IPS-18c (cell line): ENCODE results near the gene TTBK2.

ENCODE experiments used
- H3K4me3 ChIP-seq: 2 replicates; pipeline ENCODE4 v1.7.0; 2013; ENCODE audit warnings: low read depth, mild to moderate bottlenecking, low read length, moderate library complexity; ENCODE audit not compliant: insufficient read depth
- H3K9me3 ChIP-seq: one replicate; pipeline ENCODE4 v1.6.1; 2013; ENCODE audit warnings: mild to moderate bottlenecking, low read length, moderate library complexity; ENCODE audit not compliant: control insufficient read depth, insufficient read depth

The TTBK2 gene

GRCh38 chr15:42858540-42858939, 62.0 kb downstream of the TTBK2 start:
- Histone ChIP-seq H3K4me3 (no peak overlapping the region), H3K9me3 (no peaks in the 10 kb centered on the region)

GRCh38 chr15:42854576-42854975, 66.0 kb downstream of the TTBK2 start:
- no peaks in the 10 kb centered on the region for H3K9me3 ChIP-seq
- H3K4me3 ChIP-seq, result no peak overlapping the region

GRCh38 chr15:42849836-42850235, 70.7 kb downstream of the TTBK2 start:
- H3K4me3 ChIP-seq, result no peak overlapping the region
- H3K9me3 ChIP-seq, result no peaks in the 10 kb centered on the region

GRCh38 chr15:42848846-42849245, 71.7 kb downstream of the TTBK2 start:
- H3K9me3 ChIP-seq, result no peaks in the 10 kb centered on the region
- no peak overlapping the region for H3K4me3 ChIP-seq

- H3K4me3 ChIP-seq, result no peak overlapping the region
- no peaks in the 10 kb centered on the region for H3K9me3 ChIP-seq
These were observed 73.9 kb downstream of the TTBK2 start for GRCh38 chr15:42846647-42847046.

- H3K4me3 ChIP-seq, result no peak overlapping the region
- no peaks in the 10 kb centered on the region for H3K9me3 ChIP-seq
These were observed 75.0 kb downstream of the TTBK2 start for GRCh38 chr15:42845581-42845980.

GRCh38 chr15:42843699-42844098, 76.9 kb downstream of the TTBK2 start:
- H3K9me3 ChIP-seq, result no peaks in the 10 kb centered on the region
- no peak overlapping the region for H3K4me3 ChIP-seq

GRCh38 chr15:42836251-42836650, 84.3 kb downstream of the TTBK2 start:
- Histone ChIP-seq H3K9me3 (peaks cover 2% of the 10 kb centered on the region), H3K4me3 (no peak overlapping the region)

GRCh38 chr15:42832576-42832975, 88.0 kb downstream of the TTBK2 start:
- Histone ChIP-seq H3K9me3 (no peaks in the 10 kb centered on the region), H3K4me3 (no peak overlapping the region)

- no peaks in the 10 kb centered on the region for H3K9me3 ChIP-seq
- H3K4me3 ChIP-seq, result no peak overlapping the region
These were observed 94.2 kb downstream of the TTBK2 start for GRCh38 chr15:42826251-42826890.

GRCh38 chr15:42825599-42825998, 95.0 kb downstream of the TTBK2 start:
- Histone ChIP-seq H3K4me3 (no peak overlapping the region), H3K9me3 (no peaks in the 10 kb centered on the region)

GRCh38 chr15:42820811-42821210, 99.8 kb downstream of the TTBK2 start:
- no peaks in the 10 kb centered on the region for H3K9me3 ChIP-seq
- no peak overlapping the region for H3K4me3 ChIP-seq

GRCh38 chr15:42819786-42820185, 100.8 kb downstream of the TTBK2 start:
- no peak overlapping the region for H3K4me3 ChIP-seq
- no peaks in the 10 kb centered on the region for H3K9me3 ChIP-seq

GRCh38 chr15:42811433-42811832, 109.1 kb downstream of the TTBK2 start:
- no peaks in the 10 kb centered on the region for H3K9me3 ChIP-seq
- no peak overlapping the region for H3K4me3 ChIP-seq

GRCh38 chr15:42808913-42809312, 111.7 kb downstream of the TTBK2 start:
- Histone ChIP-seq H3K4me3 (no peak overlapping the region), H3K9me3 (no peaks in the 10 kb centered on the region)

- no peaks in the 10 kb centered on the region for H3K9me3 ChIP-seq
- H3K4me3 ChIP-seq, result no peak overlapping the region
These were observed 115.3 kb downstream of the TTBK2 start for GRCh38 chr15:42805266-42805665.

GRCh38 chr15:42804739-42805138, 115.8 kb downstream of the TTBK2 start:
- H3K4me3 ChIP-seq, result no peak overlapping the region
- H3K9me3 ChIP-seq, result no peaks in the 10 kb centered on the region

GRCh38 chr15:42803436-42803835, 117.1 kb downstream of the TTBK2 start:
- Histone ChIP-seq H3K9me3 (no peaks in the 10 kb centered on the region), H3K4me3 (no peak overlapping the region)

- no peak overlapping the region for H3K4me3 ChIP-seq
- no peaks in the 10 kb centered on the region for H3K9me3 ChIP-seq
These were observed 118.4 kb downstream of the TTBK2 start for GRCh38 chr15:42802168-42802567.
